Aortic smooth muscle cell (primary cell): ENCODE data around the gene ZBTB20. TPM values are rescaled to one million over a fixed set of nuclear protein-coding genes. Genes with fewer than 3 reads are reported as not detected.

Experiments
- total RNA-seq: library from RNA; depleted of rRNA; stranded (reverse); fragments of >200 nt; gene quantifications from 2 replicates; pipeline ENCODE4 v1.2.3, GENCODE V29; 2014

The ZBTB20 gene
- 34.8 and 37.1 TPM in 2 replicates for total RNA-seq

DNA sequence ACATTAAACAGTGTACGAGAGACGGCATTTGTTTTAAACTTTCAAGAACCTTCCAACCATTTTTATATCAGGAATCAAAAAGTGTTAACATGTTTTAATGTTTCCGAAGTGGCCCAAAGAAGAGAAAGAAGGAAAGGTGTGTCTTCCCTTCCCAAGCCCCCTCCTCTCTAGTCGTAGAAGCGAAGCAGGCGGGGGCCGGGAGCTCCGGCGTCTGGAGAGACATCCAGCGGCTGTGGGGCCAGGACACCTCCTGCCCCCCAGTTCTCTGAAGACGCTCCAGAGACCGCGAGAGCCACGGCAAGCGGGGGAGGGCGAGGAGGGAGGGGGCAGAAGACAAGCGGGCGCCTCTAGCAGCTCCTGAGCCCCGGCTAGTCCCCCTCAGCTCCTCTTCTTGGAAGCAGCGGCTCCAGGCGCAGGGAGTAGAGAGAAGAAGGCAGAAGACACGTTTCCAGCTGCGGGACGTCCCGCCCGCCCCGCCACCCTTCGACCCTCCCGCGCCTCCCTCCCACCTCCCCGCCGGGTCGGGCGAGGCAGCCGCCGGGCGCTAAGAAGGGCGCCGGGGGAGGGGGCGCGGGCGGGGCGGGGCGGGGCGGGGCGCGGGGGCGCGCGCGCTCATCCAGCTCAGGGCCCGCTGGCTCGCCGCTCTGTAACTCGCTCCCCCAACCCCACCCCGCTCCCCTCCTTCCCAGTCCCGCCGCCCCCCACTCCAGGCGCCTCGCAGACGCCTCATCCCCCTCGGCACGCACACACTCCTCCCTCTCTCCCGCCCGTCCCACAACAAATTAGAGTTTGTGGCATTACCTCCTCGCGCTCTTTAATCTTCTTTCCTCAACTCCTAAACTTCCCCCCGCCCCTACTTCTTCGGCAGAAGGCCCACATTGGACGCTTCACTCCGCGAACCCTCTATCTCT lies at the start of gene ZBTB20:
Gene ZBTB20 (minus strand): TSS at position 871 of the 911 bp plus-strand sequence.

DNA sequence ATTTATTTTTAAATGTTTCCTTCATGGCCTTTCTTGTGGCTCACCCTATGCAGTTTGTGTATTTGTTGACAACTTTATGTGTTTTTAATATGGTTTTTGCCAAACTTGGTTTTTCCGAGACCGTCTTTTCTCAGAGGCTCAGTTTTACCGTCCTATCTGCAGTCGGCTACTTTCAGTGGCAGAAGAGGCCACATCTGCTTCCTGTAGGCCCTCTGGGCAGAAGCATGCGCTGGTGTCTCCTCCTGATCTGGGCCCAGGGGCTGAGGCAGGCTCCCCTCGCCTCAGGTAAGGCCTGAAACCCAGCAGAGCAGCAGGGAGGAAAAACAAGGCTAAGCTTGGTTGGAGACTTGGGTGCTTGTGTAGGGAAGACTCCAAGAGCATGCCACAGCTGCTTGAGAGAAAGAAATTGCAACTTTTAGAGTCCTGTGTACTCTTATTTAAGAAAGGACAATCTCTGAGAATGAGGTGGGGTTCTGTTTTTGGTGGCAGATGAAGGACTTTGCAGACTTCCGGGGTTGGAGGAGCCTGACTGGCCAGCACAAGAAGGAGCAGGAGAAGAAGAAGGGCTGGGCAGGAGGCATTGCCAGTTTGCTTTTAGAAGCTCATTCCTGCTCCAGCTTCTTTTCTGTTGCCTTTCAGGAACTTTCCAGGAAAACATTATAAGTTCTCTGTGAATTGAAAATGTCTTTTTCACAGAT lies 853.1 kb downstream of the ZBTB20 start, which contains the start of gene TIGIT:
Gene TIGIT (plus strand): TSS at position 191 of the 698 bp plus-strand sequence. CDS start 34 bp downstream, at position 225.

